Activated CD4-positive, alpha-beta T cell treated with anti-CD3 and anti-CD28 coated beads, Interleukin-2, Interleukin-6, amounts not matched to agents 100 ng/mL and 50 ng/mL, durations not matched to agents 16 hours and 8 hours (primary cell): ENCODE results near the gene ZNF280B.
"Not testable (repeated sequence)": the region's sequence is repeated elsewhere in the genome, so short reads cannot be mapped to it uniquely, and the experiment has no call there.

ENCODE experiments used
- DNase-seq: peaks from one replicate; pipeline ENCODE4 v3.0.0-alpha.2; 2020

Gene ZNF280B

DNA sequence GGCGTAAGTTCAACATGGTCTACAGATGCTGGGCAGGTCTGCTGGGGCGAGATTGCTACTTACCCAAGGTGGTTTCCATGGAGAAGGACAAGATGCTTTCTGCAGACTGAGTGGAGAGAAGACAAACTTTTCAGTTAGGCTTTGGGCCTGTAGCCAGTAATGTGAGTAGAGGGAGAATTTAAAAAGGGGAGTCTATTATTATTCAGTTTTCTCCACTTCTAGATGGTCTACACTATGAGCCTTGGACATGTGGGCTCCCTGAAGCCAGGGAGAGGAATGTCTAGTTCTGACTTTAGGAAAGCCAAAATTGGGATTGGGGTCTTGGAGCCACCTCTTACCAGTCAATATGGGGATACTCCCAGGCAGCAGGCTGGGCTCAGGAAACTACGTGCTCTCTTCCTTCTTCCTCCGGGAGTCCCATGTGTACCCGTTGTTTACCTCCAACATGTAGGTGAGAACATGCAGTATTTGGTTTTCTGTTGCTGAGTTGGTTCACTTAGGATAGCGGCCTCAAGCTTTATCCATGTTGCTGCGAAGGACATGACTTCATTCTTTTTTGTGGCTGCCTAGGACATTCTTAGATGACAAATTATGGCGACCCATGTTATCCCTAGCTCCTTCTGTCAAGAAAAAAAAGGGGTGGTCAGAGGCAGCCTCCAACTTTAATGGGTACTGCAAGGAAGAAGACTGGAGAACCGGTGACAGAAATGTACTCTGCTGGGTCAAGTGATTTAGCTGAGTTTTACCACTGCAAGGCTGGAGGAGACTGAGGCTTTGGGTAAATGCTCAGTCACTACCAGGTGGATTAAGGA lies 26.3 kb upstream of the ZNF280B start:
- no peak for DNase-seq

DNA sequence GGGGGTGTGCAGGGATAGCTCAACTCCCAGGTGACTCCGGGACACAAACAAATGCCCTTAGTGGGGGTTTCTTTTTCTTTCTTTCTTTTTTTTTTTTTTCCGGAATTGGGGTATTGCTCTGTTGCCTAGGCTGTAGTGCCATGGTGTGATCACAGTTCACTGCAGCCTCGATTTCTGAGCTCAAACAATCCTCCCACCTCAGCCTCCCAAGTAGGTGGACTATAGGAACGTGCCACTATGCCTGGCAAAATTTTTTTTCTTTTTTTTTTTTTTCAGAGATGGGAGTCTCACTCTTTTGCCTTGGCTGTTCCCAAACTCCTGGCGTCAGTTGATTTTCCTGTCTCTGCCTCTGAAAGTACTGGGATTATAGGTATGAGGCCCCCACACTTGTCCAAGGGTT lies 25.3 kb upstream of the ZNF280B start:
- no peak for DNase-seq

GRCh38 chr22:22533417-22533816 lies 24.9 kb upstream of the ZNF280B start:
- no peak for DNase-seq

DNA sequence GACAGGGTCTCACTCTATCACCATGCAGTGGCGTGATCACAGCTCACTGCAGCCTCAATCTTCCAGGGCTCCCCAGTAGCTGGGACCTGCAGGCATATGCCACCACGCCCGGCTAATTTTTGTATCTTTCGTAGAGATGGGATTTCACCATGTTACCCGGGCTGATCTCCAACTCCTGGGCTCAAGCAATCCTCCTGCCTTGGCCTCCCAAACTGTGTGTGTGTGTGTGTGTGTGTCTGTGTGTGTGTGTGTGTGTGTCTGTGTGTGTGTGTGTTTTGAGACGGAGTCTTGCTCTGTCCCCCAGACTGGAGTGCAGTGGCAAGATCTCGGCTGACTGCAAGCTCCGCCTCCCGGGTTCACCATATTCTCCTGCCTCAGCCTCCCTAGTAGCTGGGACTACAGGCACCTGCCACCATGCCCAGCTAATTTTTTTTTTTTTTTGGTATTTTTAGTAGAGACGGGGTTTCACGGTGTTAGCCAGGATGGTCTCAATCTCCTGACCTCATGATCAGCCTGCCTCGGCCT lies 24.1 kb upstream of the ZNF280B start:
- not testable (repeated sequence) for DNase-seq

GRCh38 chr22:22531770-22532546 lies 23.4 kb upstream of the ZNF280B start:
- no peak for DNase-seq

DNA sequence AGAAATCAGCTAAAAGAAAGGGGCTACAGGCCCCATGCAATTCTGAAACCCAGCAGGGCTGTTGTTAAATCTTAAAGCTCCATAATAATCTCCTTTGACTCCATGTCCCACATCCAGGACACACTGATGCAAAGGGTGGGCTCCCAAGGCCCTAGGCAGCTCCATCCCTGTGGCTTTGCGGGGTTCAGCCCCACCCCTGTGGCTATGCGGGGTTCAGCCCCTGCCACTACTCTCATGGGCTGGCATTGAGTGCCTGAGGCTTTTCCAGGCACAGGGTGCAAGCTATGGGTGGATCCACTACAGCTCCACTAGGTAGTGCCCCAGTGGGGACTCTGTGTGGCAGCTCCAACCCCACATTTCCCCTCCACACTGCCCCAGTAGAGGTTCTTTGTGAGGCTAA lies 20.2 kb upstream of the ZNF280B start:
- DNase-seq, result no peak

DNA sequence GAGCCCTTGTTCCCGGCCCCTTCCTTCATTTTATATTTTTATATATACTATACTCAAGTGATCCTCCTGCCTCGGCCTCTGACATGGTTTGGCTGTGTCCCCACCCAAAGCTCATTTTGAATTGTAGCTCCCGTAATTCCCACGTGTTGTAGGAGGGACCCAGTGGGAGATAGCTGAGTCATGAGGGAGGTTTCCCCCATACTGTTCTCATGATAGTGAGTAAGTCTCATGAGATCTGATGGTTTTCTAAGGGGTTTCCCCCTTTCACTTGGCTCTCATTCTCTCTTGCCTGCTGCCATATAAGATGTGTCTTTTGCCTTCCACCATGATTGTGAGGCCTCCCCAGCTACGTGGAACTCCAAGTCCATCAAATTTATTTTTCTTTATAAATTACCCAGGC lies 18.8 kb upstream of the ZNF280B start:
- no peak for DNase-seq

GRCh38 chr22:22526125-22526912 lies 17.8 kb upstream of the ZNF280B start:
- no peak for DNase-seq

GRCh38 chr22:22523494-22523893 lies 15.0 kb upstream of the ZNF280B start:
- DNase-seq, result no peak

GRCh38 chr22:22521631-22522030 lies 13.1 kb upstream of the ZNF280B start:
- no peak for DNase-seq

DNA sequence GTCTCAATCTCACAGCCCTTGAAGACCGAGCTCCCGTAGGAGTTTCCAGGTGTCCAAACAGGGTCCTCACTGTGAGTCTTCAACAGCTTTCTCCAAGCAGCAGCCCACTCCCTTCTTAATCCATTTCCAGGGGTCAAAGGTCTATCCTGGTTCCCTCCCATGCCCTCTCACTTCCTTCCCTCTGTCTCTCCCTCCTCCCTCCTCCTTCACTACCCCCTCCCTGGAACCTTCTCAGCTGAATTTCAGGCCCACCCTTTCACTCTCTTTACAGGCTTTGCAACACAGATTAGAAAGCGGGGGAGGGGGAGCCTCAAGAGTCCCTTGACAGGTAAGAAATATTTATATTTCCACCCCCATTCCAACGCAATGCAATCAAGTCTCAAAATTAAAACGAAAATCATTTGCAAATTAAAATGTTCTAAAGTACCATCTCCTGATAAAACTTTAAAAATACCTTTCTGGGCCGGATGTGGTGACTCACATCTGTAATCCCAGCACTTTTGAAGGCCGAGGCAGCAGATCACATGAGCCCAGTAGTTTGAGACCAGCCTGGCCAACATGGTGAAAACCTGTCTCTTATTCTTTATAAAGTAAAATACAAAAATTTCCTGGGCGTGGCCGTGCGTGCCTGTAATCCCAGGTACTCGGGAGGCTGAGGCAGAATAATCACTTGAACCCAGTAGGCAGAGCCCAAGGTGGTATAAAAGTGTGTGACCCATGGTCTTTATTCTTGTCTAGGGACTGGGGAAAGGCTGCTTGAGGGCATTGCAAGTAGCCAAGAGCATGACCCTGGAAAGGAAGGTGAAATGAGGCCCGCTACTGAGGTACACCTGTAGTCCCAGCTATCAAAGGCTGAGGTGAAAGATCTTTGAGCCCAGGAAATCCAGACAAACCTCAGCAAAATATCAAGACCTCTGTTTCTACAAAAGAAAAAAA lies 12.4 kb upstream of the ZNF280B start:
- no peak for DNase-seq

GRCh38 chr22:22520020-22520656 lies 11.6 kb upstream of the ZNF280B start, which contains the start of gene ZNF280A:
Gene ZNF280A (minus strand): TSS chr22:22520270. CDS start chr22:22515630, 4,640 bp downstream.
- no peak for DNase-seq

- DNase-seq, result no peak
Observed at GRCh38 chr22:22519591-22519990, 11.0 kb upstream of the ZNF280B start.

DNA sequence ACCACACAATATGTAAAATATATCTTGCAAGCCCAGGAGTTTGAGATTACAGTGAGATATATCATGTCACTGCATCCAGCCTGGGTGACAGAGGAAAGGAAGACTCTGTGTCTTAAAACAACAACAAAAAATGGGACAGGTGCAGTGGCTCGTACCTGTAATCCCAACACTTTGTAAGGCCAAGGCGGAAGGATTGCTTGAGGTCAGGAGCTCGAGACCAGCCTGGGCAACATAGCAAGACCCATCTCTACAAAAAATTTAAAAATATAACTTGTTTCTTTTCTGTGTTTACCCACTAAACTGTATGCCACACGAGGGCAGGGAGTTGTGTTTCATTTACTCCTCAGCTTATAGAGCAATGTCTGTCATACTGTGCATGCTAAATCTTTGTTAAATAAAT lies 8.4 kb upstream of the ZNF280B start:
- no peak for DNase-seq

GRCh38 chr22:22515890-22516289 lies 7.3 kb upstream of the ZNF280B start:
- no peak for DNase-seq

DNA sequence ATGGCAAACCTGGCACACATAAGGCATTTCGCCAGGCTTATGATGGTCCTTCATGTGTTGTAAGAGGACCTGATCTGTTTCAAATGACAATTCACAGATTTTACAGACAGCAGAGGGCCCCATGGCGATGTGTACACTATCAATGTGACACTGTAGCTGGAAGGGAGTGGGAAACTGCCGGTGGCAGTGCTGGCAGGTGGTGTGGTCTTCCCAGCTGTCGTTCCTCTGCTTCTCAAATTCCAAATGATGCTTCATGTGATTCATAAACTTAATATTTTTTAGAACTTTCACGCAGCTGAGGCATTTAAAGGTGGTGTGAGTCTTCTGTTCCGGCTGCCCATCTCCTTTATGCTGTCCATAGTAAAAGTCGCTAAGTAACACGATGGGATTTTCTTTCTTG lies 5.9 kb upstream of the ZNF280B start:
- not testable (repeated sequence) for DNase-seq

GRCh38 chr22:22513619-22514018 lies 5.1 kb upstream of the ZNF280B start:
- no peak for DNase-seq

DNA sequence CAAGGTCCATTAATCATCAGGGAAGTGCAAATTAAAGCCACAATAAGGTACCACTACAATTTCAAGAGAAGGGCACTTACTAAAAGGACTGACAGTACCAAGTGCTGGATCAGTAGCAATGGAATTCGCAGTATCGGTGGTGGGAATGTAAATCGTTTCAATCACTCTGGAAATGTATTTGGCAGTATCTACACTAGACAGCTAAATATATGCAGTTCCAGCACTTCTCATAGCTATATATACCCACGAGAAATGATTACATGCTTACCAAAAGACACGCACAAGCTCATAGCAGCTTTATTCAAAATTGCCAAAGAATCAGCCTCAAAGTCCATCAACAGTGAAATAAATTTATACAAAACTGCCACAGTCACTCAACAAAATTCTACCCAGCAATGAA lies 4.4 kb upstream of the ZNF280B start:
- no peak for DNase-seq

DNA sequence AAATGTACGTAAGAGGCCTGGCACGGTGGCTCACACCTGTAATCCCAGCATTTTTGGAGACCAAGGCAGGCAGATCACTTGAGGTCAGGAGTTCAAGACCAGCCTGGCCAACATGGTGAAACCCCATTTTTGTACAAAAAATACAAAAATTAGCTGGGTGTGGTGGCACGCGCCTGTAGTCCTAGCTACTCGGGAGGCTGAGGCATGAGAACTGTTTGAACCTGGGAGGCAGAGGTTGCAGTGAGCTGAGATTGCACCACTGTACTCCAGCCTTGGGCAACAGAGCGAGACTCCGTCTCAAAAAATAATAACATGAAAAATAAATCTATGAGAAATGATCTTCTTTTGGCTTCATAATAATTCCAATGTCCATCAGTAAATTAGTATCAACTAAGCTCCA lies 2.3 kb upstream of the ZNF280B start:
- DNase-seq, result not testable (repeated sequence)

DNA sequence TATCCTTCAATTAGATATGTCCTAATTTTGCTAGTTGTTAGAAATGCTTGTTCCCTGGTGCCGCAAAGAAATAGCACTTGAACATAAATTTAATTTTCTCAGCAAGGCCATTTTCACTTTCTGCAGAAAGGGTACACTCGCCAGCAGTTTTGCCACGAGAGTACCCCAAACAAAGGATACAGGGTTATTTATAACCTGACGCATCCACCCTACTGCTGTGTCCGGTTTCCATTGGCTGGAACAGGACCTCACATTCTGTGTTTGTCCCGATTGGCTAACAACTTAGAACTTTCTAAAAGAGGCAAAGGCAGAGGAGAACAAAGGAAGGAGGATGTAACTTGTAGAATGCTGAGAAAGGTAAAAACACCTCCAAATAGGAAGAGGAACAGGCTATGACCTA lies 1.4 kb upstream of the ZNF280B start:
- DNase-seq, result not testable (repeated sequence)

- no peak for DNase-seq
Observed at GRCh38 chr22:22507743-22508273, 734 bp downstream of the ZNF280B start.
